Activated CD8-positive, alpha-beta T cell treated with anti-CD3 and anti-CD28 coated beads for 36 hours (primary cell): ENCODE results near the gene HIGD2A. TPM values are rescaled to one million over a fixed set of nuclear protein-coding genes. Genes with fewer than 3 reads are reported as not detected.
A peak's percentile ranks its signal among the peaks of the same experiment; 100 is the strongest.

Source experiments
- ATAC-seq: fragments of 200-7000 bp; cut with Tn5 transposase; one replicate; pipeline ENCODE4 v1.10.0; 2021; ENCODE audit warnings: mild to moderate bottlenecking, moderate library complexity
- CTCF ChIA-PET: fragments of 350-600 bp; sonication (Branson Sonifier 250); formaldehyde crosslinking; loops from one replicate; lab custom pipeline; 2021; ENCODE audit warnings: antibody characterized with exemption; lab: Charles Lee
- POLR2A ChIA-PET: fragments of 350-600 bp; sonication (Branson Sonifier 250); formaldehyde crosslinking; loops from one replicate; lab custom pipeline; 2021; ENCODE audit warnings: antibody characterized with exemption; lab: Charles Lee
- DNase-seq: peaks from one replicate; pipeline ENCODE4 v3.0.0-alpha.2; 2020
- H3K27ac Mint-ChIP-seq: one replicate; pipeline ENCODE4 v1.8.0; 2021; ENCODE audit warnings: mild to moderate bottlenecking, mixed read lengths
- H3K27me3 Mint-ChIP-seq: one replicate; pipeline ENCODE4 v1.8.0; 2021; ENCODE audit warnings: mixed read lengths
- H3K36me3 Mint-ChIP-seq: one replicate; pipeline ENCODE4 v1.8.0; 2021; ENCODE audit warnings: low read depth, mixed read lengths
- H3K4me1 Mint-ChIP-seq: one replicate; pipeline ENCODE4 v1.8.0; 2021; ENCODE audit warnings: low read depth, mixed read lengths
- H3K4me3 Mint-ChIP-seq: one replicate; pipeline ENCODE4 v1.8.0; 2021; ENCODE audit warnings: mild to moderate bottlenecking, moderate library complexity, mixed read lengths
- H3K9me3 Mint-ChIP-seq: one replicate; pipeline ENCODE4 v1.8.0; 2021; ENCODE audit warnings: mixed read lengths
- intact Hi-C: fragments of 100-400 bp; cut with micrococcal nuclease; formaldehyde crosslinking; loops from one replicate; pipeline ENCODE4 v1.10.0; 2022
- total RNA-seq, 2 experiments: library from RNA; stranded (reverse); gene quantifications; one replicate each; pipeline ENCODE4 v1.2.3, GENCODE V29; 2021
- TF ChIP-seq, protein P1 (sequence below): fragments of 200-600 bp; IDR thresholded peaks from one replicate; pipeline ENCODE4 v1.8.0; 2022; ENCODE audit warnings: antibody characterized with exemption, mild to moderate bottlenecking

The HIGD2A gene
- total RNA-seq, 2 experiments from 2014 or later: 118 to 120 TPM

DNA sequence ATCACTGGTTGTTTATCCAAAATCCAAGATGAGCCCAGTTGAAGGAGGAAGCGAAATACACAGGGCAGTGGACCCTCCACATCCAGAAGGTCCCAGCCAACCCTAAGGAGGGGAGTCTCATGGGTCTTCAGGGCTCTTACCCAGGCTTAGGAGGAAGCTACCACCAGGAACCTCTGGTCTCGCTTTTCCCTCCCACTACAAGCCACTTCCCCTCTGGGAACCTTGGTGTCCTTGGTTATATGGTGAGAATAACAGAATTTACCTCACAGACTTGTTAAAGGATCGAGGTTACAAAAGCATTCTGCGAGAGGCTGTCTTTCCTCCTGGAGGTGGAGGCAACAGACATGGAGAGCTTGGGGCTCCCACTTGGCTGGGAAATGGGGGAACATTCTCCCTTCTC, 3.4 kb downstream of the HIGD2A start:
- ATAC-seq (no peak), DNase-seq (no peak)
- Mint-ChIP-seq H3K9me3 (no peaks in the 10 kb centered on the region), H3K27ac (no peak overlapping the region), H3K4me1 (peaks cover 8% of the 10 kb centered on the region), H3K4me3 (no peak overlapping the region), H3K27me3 (no peaks in the 10 kb centered on the region), H3K36me3 (peaks cover 37% of the 10 kb centered on the region)
- POLR2A ChIA-PET: no interaction called here
- intact Hi-C loops: no loop called here
- TF ChIP-seq, protein P1, sequence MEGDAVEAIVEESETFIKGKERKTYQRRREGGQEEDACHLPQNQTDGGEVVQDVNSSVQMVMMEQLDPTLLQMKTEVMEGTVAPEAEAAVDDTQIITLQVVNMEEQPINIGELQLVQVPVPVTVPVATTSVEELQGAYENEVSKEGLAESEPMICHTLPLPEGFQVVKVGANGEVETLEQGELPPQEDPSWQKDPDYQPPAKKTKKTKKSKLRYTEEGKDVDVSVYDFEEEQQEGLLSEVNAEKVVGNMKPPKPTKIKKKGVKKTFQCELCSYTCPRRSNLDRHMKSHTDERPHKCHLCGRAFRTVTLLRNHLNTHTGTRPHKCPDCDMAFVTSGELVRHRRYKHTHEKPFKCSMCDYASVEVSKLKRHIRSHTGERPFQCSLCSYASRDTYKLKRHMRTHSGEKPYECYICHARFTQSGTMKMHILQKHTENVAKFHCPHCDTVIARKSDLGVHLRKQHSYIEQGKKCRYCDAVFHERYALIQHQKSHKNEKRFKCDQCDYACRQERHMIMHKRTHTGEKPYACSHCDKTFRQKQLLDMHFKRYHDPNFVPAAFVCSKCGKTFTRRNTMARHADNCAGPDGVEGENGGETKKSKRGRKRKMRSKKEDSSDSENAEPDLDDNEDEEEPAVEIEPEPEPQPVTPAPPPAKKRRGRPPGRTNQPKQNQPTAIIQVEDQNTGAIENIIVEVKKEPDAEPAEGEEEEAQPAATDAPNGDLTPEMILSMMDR: no peak
- CTCF ChIA-PET: interaction anchor here (1.5 kb wide), 1 partner anchor 56 kb away, joined by 3 read pairs; no protein-coding TSS in a partner anchor

DNA sequence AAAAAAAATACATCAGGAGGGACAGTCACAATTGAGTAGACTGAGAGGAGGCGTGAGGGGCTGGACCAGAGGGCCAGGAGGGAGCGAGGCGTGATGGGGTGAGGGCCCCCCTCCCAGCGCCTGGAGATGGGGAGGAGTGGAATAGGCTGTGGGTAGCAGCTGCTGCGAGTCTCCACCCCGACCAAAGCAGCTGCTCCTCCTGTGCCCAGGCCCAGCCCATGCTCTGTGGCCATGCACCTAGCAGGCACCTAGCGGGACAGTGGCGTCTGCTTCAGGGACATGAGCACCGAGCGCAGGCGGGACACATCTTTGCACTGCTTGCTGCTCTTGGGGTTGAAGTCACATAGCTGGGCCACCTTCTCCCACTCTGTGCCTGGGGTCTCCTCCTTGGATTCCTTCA, 4.0 kb downstream of the HIGD2A start:
- ChIA-PET CTCF (interaction anchor here (1.5 kb wide), 1 partner anchor 55 kb away, joined by 3 read pairs; no protein-coding TSS in a partner anchor), POLR2A (no interaction called here)
- no peak for ATAC-seq
- H3K4me1 Mint-ChIP-seq: peaks cover 5% of the 10 kb centered on the region
- TF ChIP-seq, protein P1: no peak
- peaks cover 32% of the 10 kb centered on the region for H3K36me3 Mint-ChIP-seq
- H3K4me3 Mint-ChIP-seq: no peak overlapping the region
- DNase-seq: no peak
- no peak overlapping the region for H3K27ac Mint-ChIP-seq
- H3K27me3 Mint-ChIP-seq: no peaks in the 10 kb centered on the region
- intact Hi-C loops: no loop called here
- no peaks in the 10 kb centered on the region for H3K9me3 Mint-ChIP-seq

DNA sequence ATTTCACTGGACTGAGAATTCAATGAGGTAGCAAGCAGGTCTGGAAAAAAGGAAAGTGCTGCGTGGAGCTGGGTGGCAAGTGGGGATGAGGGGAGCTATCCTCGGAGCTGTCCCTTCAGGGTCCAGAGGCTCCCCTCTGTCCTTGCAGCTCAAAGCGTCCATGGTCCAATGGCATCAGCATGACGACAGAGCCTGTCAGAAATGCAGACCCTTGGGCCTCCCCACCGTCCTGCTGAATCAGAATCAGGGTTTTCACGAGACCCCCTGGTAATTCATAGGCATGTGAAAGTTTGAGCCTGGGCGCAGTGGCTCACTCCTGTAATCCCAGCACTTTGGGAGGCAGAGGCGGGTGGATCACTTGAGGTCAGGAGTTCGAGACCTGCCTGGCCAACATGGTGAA, 5.5 kb downstream of the HIGD2A start:
- DNase-seq: no peak
- intact Hi-C loops: no loop called here
- ChIA-PET CTCF (no interaction called here), POLR2A (no interaction called here)
- Mint-ChIP-seq H3K27ac (no peak overlapping the region), H3K36me3 (peaks cover 23% of the 10 kb centered on the region), H3K4me1 (peaks cover 3% of the 10 kb centered on the region), H3K27me3 (no peaks in the 10 kb centered on the region), H3K4me3 (no peak overlapping the region), H3K9me3 (no peaks in the 10 kb centered on the region)
- TF ChIP-seq, protein P1: no peak
- ATAC-seq: no peak

DNA sequence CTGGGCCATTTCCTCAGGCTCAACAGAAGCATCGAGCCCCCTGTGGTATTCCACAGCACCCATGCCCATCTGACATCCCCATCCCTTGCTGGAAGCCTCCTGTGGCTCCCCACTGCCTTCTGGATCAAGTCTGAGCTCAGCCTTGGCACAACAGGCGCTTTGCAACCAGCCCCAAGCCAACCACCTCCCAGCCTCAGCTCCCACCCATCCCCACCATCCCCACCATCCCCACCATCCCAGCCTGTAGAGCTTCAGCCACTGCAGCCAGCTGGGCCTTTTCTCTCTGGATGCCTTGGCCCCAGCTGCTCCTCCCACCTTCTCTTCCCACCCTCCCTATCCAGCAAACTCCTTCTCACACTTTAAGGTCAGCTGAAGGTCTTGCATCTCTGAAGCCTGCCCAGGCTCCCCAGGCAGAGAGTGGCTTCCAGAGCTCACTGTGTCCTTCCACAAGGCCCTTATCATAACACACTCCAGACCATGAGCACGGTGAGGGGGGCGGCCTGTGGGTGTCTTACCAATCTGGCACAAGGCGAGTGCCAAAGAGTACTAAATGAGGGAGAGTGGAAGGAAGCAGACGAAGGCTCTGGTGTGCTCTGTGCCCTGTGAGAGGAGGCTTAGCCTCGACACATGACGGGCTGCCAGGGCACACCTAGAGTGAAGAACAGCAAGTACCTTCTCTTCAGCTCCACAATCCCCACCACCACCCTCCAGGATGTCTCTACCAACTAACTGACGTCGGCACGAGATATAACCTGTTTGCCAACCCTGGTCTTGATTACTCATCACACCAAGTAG, 6.5 kb downstream of the HIGD2A start:
- Mint-ChIP-seq H3K27me3 (no peaks in the 10 kb centered on the region), H3K9me3 (no peaks in the 10 kb centered on the region), H3K4me1 (no peaks in the 10 kb centered on the region), H3K4me3 (no peak overlapping the region), H3K27ac (no peak overlapping the region), H3K36me3 (peaks cover 19% of the 10 kb centered on the region)
- ChIA-PET POLR2A (interaction anchor here (0.6 kb wide), 1 partner anchor 156 kb away, joined by 3 read pairs; no protein-coding TSS in a partner anchor), CTCF (no interaction called here)
- DNase-seq (no peak), ATAC-seq (no peak)
- intact Hi-C loops: no loop called here
- TF ChIP-seq, protein P1: no peak

DNA sequence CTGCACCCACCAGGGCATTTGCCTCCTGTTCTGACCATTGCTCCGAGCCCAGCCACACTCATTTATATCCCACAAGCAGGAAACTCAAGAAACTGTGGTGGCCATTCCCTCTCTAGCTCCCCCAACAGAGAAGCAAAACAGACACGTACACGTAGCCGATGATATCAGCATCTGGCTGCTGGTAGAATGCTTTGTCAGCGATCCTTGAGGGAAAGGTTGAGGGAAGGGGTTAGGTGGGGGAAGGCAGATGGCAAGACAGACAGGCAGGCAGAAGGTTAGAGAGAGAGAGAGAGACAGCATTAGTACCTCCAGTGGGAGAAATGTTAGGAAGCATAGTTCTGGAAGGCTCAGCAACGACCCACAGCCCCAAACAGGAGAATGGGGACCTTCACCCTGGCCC, 7.8 kb downstream of the HIGD2A start:
- Mint-ChIP-seq H3K27me3 (no peaks in the 10 kb centered on the region), H3K4me3 (no peak overlapping the region), H3K9me3 (no peaks in the 10 kb centered on the region), H3K36me3 (peaks cover 10% of the 10 kb centered on the region), H3K27ac (peak overlapping the region; percentile 14), H3K4me1 (no peaks in the 10 kb centered on the region)
- intact Hi-C loops: no loop called here
- DNase-seq: no peak
- POLR2A ChIA-PET: no interaction called here
- no peak for ATAC-seq
- TF ChIP-seq, protein P1: no peak
- CTCF ChIA-PET: no interaction called here
